H9 (cell line): ENCODE data around the gene DPF3. TPM values are rescaled to one million over a fixed set of nuclear protein-coding genes. Genes with fewer than 3 reads are reported as not detected.

Experiments
- DNase-seq: peaks from one replicate; pipeline ENCODE4 v3.0.0-alpha.2; 2017
- H2AFZ ChIP-seq: one replicate; pipeline ENCODE4 v1.6.1; 2013; ENCODE audit warnings: mild to moderate bottlenecking, low read length, control low read depth, moderate library complexity
- H2AK5ac ChIP-seq: 2 replicates; pipeline ENCODE4 v1.6.1; 2013; ENCODE audit warnings: low read length, control low read depth, mixed read lengths; ENCODE audit not compliant: insufficient read length
- H2BK120ac ChIP-seq: one replicate; pipeline ENCODE4 v1.6.1; 2013; ENCODE audit warnings: low read depth, mild to moderate bottlenecking, low read length, control low read depth, inconsistent platforms; ENCODE audit not compliant: poor library complexity, severe bottlenecking
- H2BK12ac ChIP-seq: 2 replicates; pipeline ENCODE4 v1.6.1; 2013; ENCODE audit warnings: low read length, control low read depth, mixed read lengths, low read depth; ENCODE audit not compliant: insufficient read length
- H2BK15ac ChIP-seq: 2 replicates; pipeline ENCODE4 v1.6.1; 2013; ENCODE audit warnings: low read depth, low read length, control low read depth
- H2BK20ac ChIP-seq: one replicate; pipeline ENCODE4 v1.6.1; 2013; ENCODE audit warnings: low read depth, mild to moderate bottlenecking, low read length, control low read depth, inconsistent platforms; ENCODE audit not compliant: poor library complexity, severe bottlenecking
- H2BK5ac ChIP-seq: 2 replicates; pipeline ENCODE4 v1.6.1; 2013; ENCODE audit warnings: low read length, control low read depth, mixed read lengths; ENCODE audit not compliant: insufficient read length
- H3K14ac ChIP-seq: 2 replicates; pipeline ENCODE4 v1.6.1; 2013; ENCODE audit warnings: low read length, control low read depth; ENCODE audit not compliant: insufficient read depth
- H3K18ac ChIP-seq: 2 replicates; pipeline ENCODE4 v1.6.1; 2013; ENCODE audit warnings: low read depth, mild to moderate bottlenecking, mixed read lengths, low read length, control low read depth; ENCODE audit not compliant: insufficient read length
- H3K23ac ChIP-seq: 2 replicates; pipeline ENCODE4 v1.6.1; 2013; ENCODE audit warnings: low read length, control low read depth, mixed read lengths, low read depth; ENCODE audit not compliant: insufficient read length
- H3K23me2 ChIP-seq: 2 replicates; pipeline ENCODE4 v1.6.1; 2013; ENCODE audit warnings: low read depth, mild to moderate bottlenecking, mixed read lengths, low read length, control low read depth; ENCODE audit not compliant: insufficient read length, poor library complexity, severe bottlenecking
- H3K27ac ChIP-seq: 2 replicates; pipeline ENCODE4 v1.5.1; 2013; ENCODE audit warnings: low read length, control low read depth, mixed read lengths, low read depth; ENCODE audit not compliant: insufficient read length
- H3K27me3 ChIP-seq: 2 replicates; pipeline ENCODE4 v1.6.1; 2013; ENCODE audit warnings: low read length, control low read depth, inconsistent platforms; ENCODE audit not compliant: insufficient read depth
- H3K4ac ChIP-seq: 2 replicates; pipeline ENCODE4 v1.6.1; 2013; ENCODE audit warnings: low read depth, mild to moderate bottlenecking, control low read depth, inconsistent platforms, low read length, moderate library complexity
- H3K4me1 ChIP-seq: 2 replicates; pipeline ENCODE4 v1.6.1; 2013; ENCODE audit warnings: low read length, control low read depth, inconsistent platforms; ENCODE audit not compliant: insufficient read depth
- H3K4me2 ChIP-seq: 2 replicates; pipeline ENCODE4 v1.6.1; 2013; ENCODE audit warnings: low read length, control low read depth, mixed read lengths; ENCODE audit not compliant: insufficient read length, insufficient read depth
- H3K56ac ChIP-seq: 2 replicates; pipeline ENCODE4 v1.6.1; 2013; ENCODE audit warnings: low read depth, mild to moderate bottlenecking, mixed read lengths, low read length, control low read depth; ENCODE audit not compliant: insufficient read length
- H3K79me1 ChIP-seq: 2 replicates; pipeline ENCODE4 v1.6.1; 2013; ENCODE audit warnings: low read depth, mild to moderate bottlenecking, moderate library complexity, low read length, control low read depth, inconsistent platforms; ENCODE audit not compliant: insufficient read depth, poor library complexity, severe bottlenecking
- H3K79me2 ChIP-seq: 2 replicates; pipeline ENCODE4 v1.6.1; 2013; ENCODE audit warnings: low read length, control low read depth, inconsistent platforms; ENCODE audit not compliant: insufficient read depth
- H3K9ac ChIP-seq: 2 replicates; pipeline ENCODE4 v1.6.1; 2013; ENCODE audit warnings: low read length, control low read depth, mixed read lengths; ENCODE audit not compliant: insufficient read length; ENCODE audit errors: extremely low read depth
- H3K9me3 ChIP-seq: one replicate; pipeline ENCODE4 v1.6.1; 2013; ENCODE audit warnings: low read depth, low read length, inconsistent platforms; ENCODE audit not compliant: control insufficient read depth
- H3T11ph ChIP-seq: one replicate; pipeline ENCODE4 v1.6.1; 2013; ENCODE audit warnings: mild to moderate bottlenecking, low read length, control low read depth, inconsistent platforms
- H4K20me1 ChIP-seq: one replicate; pipeline ENCODE4 v1.6.1; 2013; ENCODE audit not compliant: control insufficient read depth, insufficient read length, insufficient read depth
- H4K5ac ChIP-seq: 2 replicates; pipeline ENCODE4 v1.6.1; 2013; ENCODE audit warnings: low read depth, mild to moderate bottlenecking, mixed read lengths, low read length, control low read depth; ENCODE audit not compliant: insufficient read length
- H4K8ac ChIP-seq: replicated peaks from 2 replicates; pipeline ENCODE4 v1.6.1; 2013; ENCODE audit warnings: low read length, control low read depth, mixed read lengths, low read depth; ENCODE audit not compliant: insufficient read length
- H4K91ac ChIP-seq: 2 replicates; pipeline ENCODE4 v1.6.1; 2013; ENCODE audit warnings: low read depth, mild to moderate bottlenecking, moderate library complexity, mixed read lengths, low read length, control low read depth; ENCODE audit not compliant: insufficient read length
- H3K27ac Mint-ChIP-seq, 3 experiments: 2 replicates in 2 of 3; 3 replicates in 1 of 3; pipeline ENCODE4 v1.8.0; 2020 to 2021; ENCODE audit warnings: mixed read lengths in 3 of 3, mild to moderate bottlenecking in 1 of 3, moderate library complexity in 1 of 3
- H3K27me3 Mint-ChIP-seq: 2 replicates; pipeline ENCODE4 v1.8.0; 2021; ENCODE audit warnings: low read depth, mild to moderate bottlenecking, moderate library complexity, mixed read lengths
- H3K36me3 Mint-ChIP-seq, 3 experiments: 2 replicates in 2 of 3; 3 replicates in 1 of 3; pipeline ENCODE4 v1.8.0; 2020 to 2021; ENCODE audit warnings: low read depth in 3 of 3, mixed read lengths in 3 of 3; ENCODE audit not compliant: insufficient read depth in 1 of 3
- H3K4me1 Mint-ChIP-seq, 2 experiments: 2 replicates each; pipeline ENCODE4 v1.8.0; 2020; ENCODE audit warnings: mixed read lengths in 2 of 2
- H3K4me3 Mint-ChIP-seq, 2 experiments: 2 replicates in 1 of 2; 3 replicates in 1 of 2; pipeline ENCODE4 v1.8.0; 2020 to 2021; ENCODE audit warnings: mild to moderate bottlenecking in 2 of 2, mixed read lengths in 2 of 2, moderate library complexity in 1 of 2
- H3K9me3 Mint-ChIP-seq, 2 experiments: 2 replicates in 1 of 2; 3 replicates in 1 of 2; pipeline ENCODE4 v1.8.0; 2020; ENCODE audit warnings: mild to moderate bottlenecking in 2 of 2, mixed read lengths in 2 of 2, moderate library complexity in 1 of 2
- CTCF ChIP-seq: fragments of 200-600 bp; sonication (generic); conservative IDR thresholded peaks from 3 replicates; pipeline ENCODE4 v1.8.0; 2021; ENCODE audit warnings: antibody characterized with exemption, mild to moderate bottlenecking
- WGBS: extraction: QIAGEN DNeasy Blood & Tissue Kit; methylation state at CpG from one replicate; pipeline ENCODE4 v1.1.7; 2013; ENCODE audit warnings: missing lambda C conversion rate, low lambda C conversion rate, mixed read lengths; ENCODE audit not compliant: insufficient read length; ENCODE audit errors: extremely low coverage; 5-methylcytosine and 5-hydroxymethylcytosine counted together
- total RNA-seq: library from RNA; stranded (reverse); gene quantifications from 2 replicates; pipeline ENCODE4 v1.2.1, GENCODE V29; 2021

DPF3 gene
- total RNA-seq, 1 experiment from 2014 or later, result not detected

GRCh38 chr14:72868500-72868899 lies 25.4 kb downstream of the DPF3 start:
- Histone ChIP-seq H3K18ac (no peak overlapping the region), H2BK12ac (no peak overlapping the region), H3K79me2 (no peaks in the 10 kb centered on the region), H3K4me1 (no peaks in the 10 kb centered on the region), H3K14ac (no peak overlapping the region), H2AK5ac (no peak overlapping the region), H3K79me1 (no peaks in the 10 kb centered on the region), H3K23ac (no peak overlapping the region), H4K91ac (no peak overlapping the region), H3K56ac (no peak overlapping the region), H3K27ac (no peak overlapping the region), H2BK20ac (no peak overlapping the region), H4K8ac (no peak overlapping the region), H2BK15ac (no peak overlapping the region), H3T11ph (no peak overlapping the region), H2BK5ac (no peak overlapping the region), H3K9ac (no peak overlapping the region), H3K4ac (no peak overlapping the region), H3K9me3 (no peaks in the 10 kb centered on the region), H3K4me2 (no peak overlapping the region), H3K27me3 (no peaks in the 10 kb centered on the region), H2BK120ac (no peak overlapping the region), H4K20me1 (no peaks in the 10 kb centered on the region), H4K5ac (no peak overlapping the region), H2AFZ (no peak overlapping the region), H3K23me2 (no peaks in the 10 kb centered on the region)
- no CpG with 5 or more reads among the region's 3 CpGs for WGBS
- Mint-ChIP-seq H3K4me1 (peaks cover 0 to 6% of the 10 kb centered on the region in 2 experiments; a peak in 3 of 4 replicates), H3K36me3 (peaks cover 2 to 12% (median 10%) of the 10 kb centered on the region in 3 experiments; a peak in 5 of 7 replicates), H3K27ac (peak overlapping the region in 1 of 3 experiments; percentile 10; a peak in 1 of 7 replicates), H3K27me3 (peaks cover 17% of the 10 kb centered on the region), H3K9me3 (peaks cover 16 to 18% of the 10 kb centered on the region in 2 experiments), H3K4me3 (no peak overlapping the region)
- TF ChIP-seq CTCF, result no peak
- DNase-seq, result no peak
